Adipose tissue (tissue), 3 donors: ENCODE measurements around the gene CD52. TPM values are rescaled to one million over a fixed set of nuclear protein-coding genes. Genes with fewer than 3 reads are reported as not detected.

Experiments
- H3K27ac ChIP-seq: one replicate; pipeline ENCODE4 v1.5.1; 2013; ENCODE audit warnings: low read depth, low read length
- WGBS, 3 donors: extraction: QIAGEN DNeasy Blood & Tissue Kit; methylation state at CpG; one replicate each; pipeline ENCODE4 v1.1.7; 2013; 5-methylcytosine and 5-hydroxymethylcytosine counted together
- polyA plus RNA-seq, 3 donors: library from polyadenylated mRNA; stranded (reverse); fragments of 200-250 nt; gene quantifications; one replicate each; pipeline ENCODE4 v1.2.3, GENCODE V29; 2013
- donor health status: healthy with polysubstance abuse.
- donor health status: Bipolar disorder and iron deficiency.
- donor health status: healthy.

The CD52 gene
- polyA plus RNA-seq, 3 donors, result 15.8 to 27.6 (median 20.2) TPM

DNA sequence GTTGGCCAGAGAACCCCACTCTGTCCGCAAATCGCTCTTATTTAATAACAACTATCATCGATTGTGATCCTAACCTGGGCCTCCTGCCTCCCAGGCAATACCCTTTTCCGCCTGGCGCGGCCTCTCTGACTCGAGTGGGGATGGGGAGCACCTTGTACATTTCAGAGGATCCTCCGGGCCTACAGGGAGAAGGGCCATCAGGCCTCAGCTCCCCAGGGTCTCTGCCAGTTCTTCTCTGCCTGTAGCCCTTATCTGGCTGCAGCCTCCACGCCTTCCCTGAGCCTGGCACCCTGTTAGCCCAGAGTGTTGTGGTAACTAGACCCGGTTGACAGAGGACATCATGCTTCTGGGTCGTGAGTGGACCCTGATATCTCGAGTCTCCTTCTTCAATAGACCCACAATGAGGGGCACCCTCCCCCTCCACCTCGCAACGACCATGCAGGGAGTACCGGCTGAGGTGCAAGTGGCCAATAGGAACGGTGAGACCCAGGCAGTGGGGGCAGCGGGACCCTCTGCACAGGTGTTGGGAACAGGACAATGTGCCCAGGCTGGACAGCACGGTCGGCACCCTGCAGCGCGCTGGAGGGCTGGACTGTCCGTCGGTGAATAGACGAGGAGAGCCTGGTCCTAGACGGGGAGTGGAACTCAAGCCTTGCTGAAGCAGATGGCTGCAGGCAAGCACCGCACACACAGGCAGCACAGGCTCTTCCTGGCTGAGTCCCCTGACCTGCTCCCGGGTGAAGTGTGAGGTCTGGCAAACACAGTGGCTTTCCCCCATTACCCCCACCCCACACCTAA lies 43.2 kb downstream of the CD52 start:
- 51 to 66% (median 57%) methylated on average over 27 of the region's 27 CpGs for whole genome bisulfite sequencing, 3 donors

GRCh38 chr1:26361605-26362122 lies 43.9 kb downstream of the CD52 start:
- no peak overlapping the region for H3K27ac ChIP-seq
- 86 to 89% (median 88%) methylated on average over 11 to 12 of the region's 12 CpGs for WGBS, 3 donors

More for the DNA sequence above, 43.2 kb downstream of the CD52 start:
- H3K27ac ChIP-seq, result no peak overlapping the region

DNA sequence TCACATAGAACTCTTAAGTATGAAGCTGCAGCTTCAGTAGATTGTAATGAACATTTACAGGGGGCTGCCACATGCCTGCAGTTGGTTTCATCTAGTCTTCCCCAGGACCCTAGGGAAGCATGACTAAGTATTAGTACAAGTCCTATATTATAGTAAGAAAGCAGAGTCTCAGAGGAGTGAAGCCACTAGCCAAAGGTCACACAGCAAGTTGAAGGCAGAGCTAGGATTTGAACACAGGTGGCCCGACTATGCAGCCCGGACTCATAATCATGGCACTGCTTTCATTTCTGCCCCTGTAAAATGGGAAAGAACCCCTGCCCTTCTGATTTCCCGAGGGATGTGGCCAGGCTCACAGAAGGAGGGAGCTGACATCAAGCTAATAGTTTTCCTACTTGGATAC lies 44.6 kb downstream of the CD52 start:
- H3K27ac ChIP-seq, result no peak overlapping the region
- WGBS, 3 donors, result 87 to 97% (median 89%) methylated on average over 3 of the region's 3 CpGs

DNA sequence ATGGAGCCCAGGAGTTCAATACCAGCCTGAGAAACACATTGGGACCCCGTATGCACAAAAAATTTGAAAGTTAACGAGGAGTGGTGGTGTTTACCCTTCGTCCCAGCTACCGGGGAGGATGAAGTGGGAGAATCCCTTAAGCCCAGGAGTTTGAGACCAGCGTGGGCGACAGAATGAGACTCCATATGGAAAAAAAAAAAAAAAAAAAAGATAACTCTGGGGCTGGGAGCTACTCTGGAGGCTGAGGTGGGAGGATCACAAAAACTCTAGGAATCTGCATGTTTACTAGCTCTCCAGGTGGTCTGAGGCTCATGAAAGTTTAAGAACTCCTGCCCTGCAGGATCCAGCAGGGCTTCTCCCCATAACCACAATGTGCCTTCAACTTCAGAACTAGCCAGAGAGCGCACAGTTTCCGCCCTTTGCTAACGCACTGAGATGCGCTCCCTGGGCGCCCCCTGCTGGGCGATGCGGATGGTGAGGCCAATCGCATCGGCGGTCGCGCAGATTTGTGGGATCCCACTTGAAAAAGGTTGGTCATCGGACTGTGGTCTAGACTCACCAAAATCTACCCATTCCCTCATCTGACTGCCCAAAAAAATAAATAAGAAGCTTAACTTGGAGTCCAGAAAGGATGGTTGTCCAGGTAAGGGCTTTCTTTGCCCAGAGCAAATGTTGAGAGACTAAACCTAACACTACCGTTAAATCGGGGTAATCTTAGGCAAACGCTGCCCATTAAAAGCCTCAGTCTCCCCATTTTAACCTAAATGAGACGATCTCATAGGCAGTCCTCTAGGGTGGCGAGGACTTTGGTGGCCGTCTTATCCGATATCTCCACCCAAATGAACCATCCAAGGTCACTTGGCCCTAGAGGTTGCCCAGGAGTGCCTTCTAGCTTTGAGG lies 46.0 kb downstream of the CD52 start:
- 29 to 35% (median 30%) methylated on average over 26 of the region's 26 CpGs for WGBS, 3 donors

GRCh38 chr1:26364956-26365355 lies 47.2 kb downstream of the CD52 start:
- WGBS, 3 donors, result 38 to 58% (median 38%) methylated on average over 9 of the region's 9 CpGs
- H3K27ac ChIP-seq, result no peak overlapping the region

More for the DNA sequence above, 46.0 kb downstream of the CD52 start:
- no peak overlapping the region for H3K27ac ChIP-seq

DNA sequence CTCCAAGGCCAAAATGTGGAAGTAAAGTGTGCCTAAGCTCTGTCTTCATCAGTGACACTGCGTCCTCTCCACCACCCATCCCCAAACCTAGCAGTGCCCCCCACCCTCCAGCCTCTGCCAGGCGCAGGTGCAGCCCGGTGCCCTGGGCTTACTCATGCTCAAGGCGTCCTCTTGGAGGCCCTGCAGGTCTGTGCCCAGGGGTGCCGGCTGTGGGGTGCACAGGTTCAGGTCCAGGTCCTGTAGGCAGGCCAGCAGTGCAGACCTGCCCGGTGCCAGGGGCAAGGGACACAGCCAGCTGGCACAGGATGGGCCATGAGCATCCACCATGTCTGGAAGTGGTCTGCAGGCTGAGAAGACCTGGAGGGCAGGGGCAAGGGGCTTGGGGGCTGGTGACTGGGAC lies 49.7 kb downstream of the CD52 start:
- H3K27ac ChIP-seq, result no peak overlapping the region
- WGBS, 3 donors, result 84 to 93% (median 87%) methylated on average over 6 of the region's 6 CpGs

- H3K27ac ChIP-seq, result no peak overlapping the region
- 77 to 85% (median 80%) methylated on average over 4 of the region's 4 CpGs for WGBS, 3 donors
These were observed 50.2 kb downstream of the CD52 start for GRCh38 chr1:26368006-26368405.

- no peak overlapping the region for H3K27ac ChIP-seq
- WGBS, 3 donors, result 90 to 97% (median 94%) methylated on average over 3 of the region's 3 CpGs
These were observed 50.7 kb downstream of the CD52 start for GRCh38 chr1:26368486-26368885.

Other genes starting within 250 kb of the CD52 start
- 1 to 10 TPM; 1.7 to 2.7 (median 1.7) TPM for gene PDIK1L, start 206.1 kb upstream of the CD52 start, polyA plus RNA-seq
- 10 to 100 TPM in 2 of 3 donors, 1 to 10 TPM in 1; 1.5 to 13.4 (median 13.3) TPM for gene FAM110D, start 158.9 kb upstream of the CD52 start, polyA plus RNA-seq
- not detected for gene C1orf232, start 149.0 kb upstream of the CD52 start, polyA plus RNA-seq
- gene ZNF593, start 148.1 kb upstream of the CD52 start, polyA plus RNA-seq, result 10 to 100 TPM; 58.4 to 94.6 (median 80.4) TPM
- under 1 TPM in 2 of 3 donors, not detected in 1; 0.32 to 0.61 TPM for gene ZNF593OS, start 146.1 kb upstream of the CD52 start, polyA plus RNA-seq
- gene CNKSR1, start 140.5 kb upstream of the CD52 start, polyA plus RNA-seq, result 10 to 100 TPM in 1 of 3 donors, 1 to 10 TPM in 2; 1.1 to 13.7 (median 1.3) TPM
- gene CATSPER4, start 127.4 kb upstream of the CD52 start, polyA plus RNA-seq, result not detected
- gene CEP85, start 83.8 kb upstream of the CD52 start, polyA plus RNA-seq, result 1 to 10 TPM; 1.3 to 3.3 (median 1.9) TPM
- 100 to 1,000 TPM in 2 of 3 donors, 10 to 100 TPM in 1; 54.1 to 269 (median 154) TPM for gene SH3BGRL3, start 37.9 kb upstream of the CD52 start, polyA plus RNA-seq
- gene UBXN11, start 11.3 kb upstream of the CD52 start, polyA plus RNA-seq, result 10 to 100 TPM; 13.1 to 19.1 (median 16.9) TPM
- gene CRYBG2, start 36.2 kb downstream of the CD52 start, polyA plus RNA-seq, result under 1 TPM in 2 of 3 donors, not detected in 1; 0.14 to 0.18 TPM
- gene ZNF683, start 54.8 kb downstream of the CD52 start, polyA plus RNA-seq, result under 1 TPM in 1 of 3 donors, not detected in 2; 0.46 TPM
- not detected for gene LIN28A, start 92.9 kb downstream of the CD52 start, polyA plus RNA-seq
- gene DHDDS, start 114.4 kb downstream of the CD52 start, polyA plus RNA-seq, result 100 to 1,000 TPM in 1 of 3 donors, 10 to 100 TPM in 2; 22.8 to 128 (median 31.2) TPM
- 100 to 1,000 TPM; 236 to 377 (median 260) TPM for gene HMGN2, start 154.5 kb downstream of the CD52 start, polyA plus RNA-seq
- 10 to 100 TPM in 2 of 3 donors, 1 to 10 TPM in 1; 8.9 to 13.9 (median 13.3) TPM for gene RPS6KA1, start 211.8 kb downstream of the CD52 start, polyA plus RNA-seq